Trophoblast cell (in vitro differentiated cells and primary cell): Measurements from ENCODE around the gene HDAC7.

Experiments
- DNase-seq, 2 donors: peaks; one replicate each; pipeline ENCODE4 v3.0.0-alpha.2; 2016
- H2AFZ ChIP-seq: 2 replicates; pipeline ENCODE4 v1.6.1; 2013; ENCODE audit warnings: low read length, moderate library complexity, mild to moderate bottlenecking; ENCODE audit not compliant: insufficient read depth, poor library complexity
- H2AK5ac ChIP-seq: 2 replicates; pipeline ENCODE4 v1.6.1; 2013; ENCODE audit warnings: mild to moderate bottlenecking, low read length
- H2BK120ac ChIP-seq: 2 replicates; pipeline ENCODE4 v1.6.1; 2013; ENCODE audit warnings: low read length, mild to moderate bottlenecking, moderate library complexity; ENCODE audit not compliant: insufficient read depth, poor library complexity
- H2BK12ac ChIP-seq: 2 replicates; pipeline ENCODE4 v1.6.1; 2013; ENCODE audit warnings: mild to moderate bottlenecking, low read length, moderate library complexity
- H2BK5ac ChIP-seq: 2 replicates; pipeline ENCODE4 v1.6.1; 2013; ENCODE audit warnings: low read length, low read depth, moderate library complexity, mild to moderate bottlenecking; ENCODE audit not compliant: poor library complexity
- H3K14ac ChIP-seq: 2 replicates; pipeline ENCODE4 v1.6.1; 2013; ENCODE audit warnings: mild to moderate bottlenecking, low read length
- H3K18ac ChIP-seq: 2 replicates; pipeline ENCODE4 v1.6.1; 2013; ENCODE audit warnings: mild to moderate bottlenecking, low read length
- H3K23ac ChIP-seq: 2 replicates; pipeline ENCODE4 v1.6.1; 2013; ENCODE audit warnings: low read length
- H3K27ac ChIP-seq: 2 replicates; pipeline ENCODE4 v1.5.1; 2013; ENCODE audit warnings: low read depth, mild to moderate bottlenecking, inconsistent platforms, low read length, moderate library complexity
- H3K27me3 ChIP-seq: 2 replicates; pipeline ENCODE4 v1.6.1; 2013; ENCODE audit warnings: inconsistent platforms, mild to moderate bottlenecking, low read length, moderate library complexity; ENCODE audit not compliant: insufficient read depth
- H3K36me3 ChIP-seq, 2 experiments: 1 replicate in 1 of 2; 2 replicates in 1 of 2; pipeline ENCODE4 v1.6.1; 2013; ENCODE audit warnings: low read length in 2 of 2, mild to moderate bottlenecking in 2 of 2, moderate library complexity in 1 of 2; ENCODE audit not compliant: insufficient read depth in 2 of 2, control insufficient read depth in 1 of 2
- H3K4ac ChIP-seq: 2 replicates; pipeline ENCODE4 v1.6.1; 2013; ENCODE audit warnings: low read depth, mild to moderate bottlenecking, low read length, moderate library complexity
- H3K4me1 ChIP-seq, 2 experiments: 1 replicate in 1 of 2; 2 replicates in 1 of 2; pipeline ENCODE4 v1.6.1; 2013; ENCODE audit warnings: low read length in 2 of 2, mild to moderate bottlenecking in 2 of 2, moderate library complexity in 1 of 2; ENCODE audit not compliant: insufficient read depth in 2 of 2, control insufficient read depth in 1 of 2
- H3K4me2 ChIP-seq: 2 replicates; pipeline ENCODE4 v1.6.1; 2013; ENCODE audit warnings: inconsistent platforms, mild to moderate bottlenecking, low read length, moderate library complexity
- H3K4me3 ChIP-seq: 2 replicates; pipeline ENCODE4 v1.5.1; 2013; ENCODE audit warnings: mild to moderate bottlenecking, low read depth, low read length, inconsistent platforms
- H3K79me1 ChIP-seq: one replicate; pipeline ENCODE4 v1.6.1; 2013; ENCODE audit warnings: low read length
- H3K79me2 ChIP-seq: 2 replicates; pipeline ENCODE4 v1.6.1; 2013; ENCODE audit warnings: low read length, mild to moderate bottlenecking; ENCODE audit not compliant: control insufficient read depth, insufficient read depth, poor library complexity
- H3K9ac ChIP-seq: 2 replicates; pipeline ENCODE4 v1.6.1; 2013; ENCODE audit warnings: mild to moderate bottlenecking, low read length
- H3K9me3 ChIP-seq: 2 replicates; pipeline ENCODE4 v1.6.1; 2013; ENCODE audit warnings: low read depth, mild to moderate bottlenecking, control low read depth, inconsistent platforms, low read length; ENCODE audit not compliant: insufficient read depth
- H4K12ac ChIP-seq: 2 replicates; pipeline ENCODE4 v1.6.1; 2013; ENCODE audit warnings: low read depth, mild to moderate bottlenecking, low read length, moderate library complexity
- H4K8ac ChIP-seq: 2 replicates; pipeline ENCODE4 v1.6.1; 2013; ENCODE audit warnings: low read depth, mild to moderate bottlenecking, low read length, moderate library complexity
- H4K91ac ChIP-seq: one replicate; pipeline ENCODE4 v1.6.1; 2013; ENCODE audit warnings: low read depth, mild to moderate bottlenecking, low read length, moderate library complexity
- WGBS: extraction: QIAGEN DNeasy Blood & Tissue Kit; methylation state at CpG from one replicate; pipeline ENCODE4 v1.1.7; 2013; ENCODE audit warnings: missing lambda C conversion rate; ENCODE audit not compliant: insufficient read length, insufficient coverage; ENCODE audit errors: extremely low coverage; 5-methylcytosine and 5-hydroxymethylcytosine counted together

HDAC7 gene

DNA sequence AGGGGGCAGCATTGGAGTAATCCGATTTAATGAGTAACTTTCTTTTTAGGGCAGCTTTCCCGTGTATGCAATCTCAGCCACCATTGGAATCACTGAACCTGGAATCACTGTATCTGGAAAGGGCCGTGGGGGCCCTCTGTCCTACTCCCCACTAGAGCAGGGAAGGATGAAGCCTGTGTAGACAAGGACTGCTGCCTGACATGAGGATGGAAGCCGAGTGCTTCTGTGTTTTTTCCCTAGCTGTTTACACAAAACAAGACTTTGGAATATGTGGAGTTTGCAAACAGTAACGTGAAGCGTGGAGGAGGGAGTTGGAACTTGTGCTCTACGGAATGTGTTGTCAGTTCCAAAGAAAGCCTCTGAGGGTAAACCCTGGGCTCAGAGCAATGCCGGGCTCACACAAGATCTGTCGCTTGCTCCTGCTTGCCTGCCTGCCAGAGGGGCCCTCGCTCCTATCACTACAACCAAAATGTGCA is 32.4 kb upstream of the HDAC7 start:
- H3K79me2 ChIP-seq: no peaks in the 10 kb centered on the region
- no peak overlapping the region for H2BK120ac ChIP-seq
- no peak overlapping the region for H3K18ac ChIP-seq
- no peak overlapping the region for H3K4me3 ChIP-seq
- no peak overlapping the region for H3K14ac ChIP-seq
- H3K27ac ChIP-seq: no peak overlapping the region
- no peak overlapping the region for H3K9ac ChIP-seq
- peaks cover 0 to 3% of the 10 kb centered on the region in 2 experiments for H3K4me1 ChIP-seq
- H2BK12ac ChIP-seq: no peak overlapping the region
- H3K4me2 ChIP-seq: no peak overlapping the region
- H3K4ac ChIP-seq: no peak overlapping the region
- no peak overlapping the region for H2AFZ ChIP-seq
- no peak overlapping the region for H4K8ac ChIP-seq
- H3K9me3 ChIP-seq: peaks cover 2% of the 10 kb centered on the region
- H3K79me1 ChIP-seq: no peaks in the 10 kb centered on the region
- DNase-seq: no peak
- H3K27me3 ChIP-seq: no peaks in the 10 kb centered on the region
- no peak overlapping the region for H4K12ac ChIP-seq
- H3K36me3 ChIP-seq: no peaks in the 10 kb centered on the region
- no peak overlapping the region for H4K91ac ChIP-seq
- no peak overlapping the region for H2BK5ac ChIP-seq
- H2AK5ac ChIP-seq: no peak overlapping the region
- no CpG with 5 or more reads among the region's 10 CpGs for WGBS
- H3K23ac ChIP-seq: no peak overlapping the region

DNA sequence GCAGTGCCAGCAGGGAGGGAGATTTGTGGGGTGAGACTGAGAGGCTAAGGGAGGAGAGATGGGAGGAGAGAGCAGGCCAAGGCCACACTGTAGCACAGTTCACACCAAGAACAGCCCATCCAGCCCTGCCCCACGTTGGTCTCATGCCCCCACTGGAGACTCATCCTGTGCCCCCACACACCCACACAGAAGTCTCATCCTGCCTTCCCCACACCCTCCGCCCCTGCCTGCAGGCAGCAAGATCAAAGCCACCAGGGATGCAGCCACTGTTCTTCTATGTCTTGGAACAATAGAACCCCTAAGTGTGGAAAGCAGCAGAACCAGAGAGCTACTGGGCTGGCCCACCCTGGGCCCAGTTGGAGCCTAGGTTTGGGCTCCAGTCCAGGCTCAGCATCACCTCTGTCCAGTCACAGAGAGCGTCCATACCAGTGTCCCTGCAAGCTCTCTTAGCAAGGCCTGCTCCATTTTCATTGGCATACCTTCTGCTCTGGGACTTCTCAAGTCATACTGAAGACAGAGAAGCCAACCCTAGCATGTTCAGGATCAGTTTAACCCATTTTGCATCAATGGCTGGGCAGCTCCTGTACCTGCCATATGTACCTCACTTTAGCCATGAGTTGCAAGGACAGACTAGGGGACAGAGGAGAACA is 31.7 kb upstream of the HDAC7 start:
- Histone ChIP-seq H3K18ac (no peak overlapping the region), H2AFZ (no peak overlapping the region), H3K4me3 (no peak overlapping the region), H3K4me1 (peaks cover 0 to 3% of the 10 kb centered on the region in 2 experiments), H3K9ac (no peak overlapping the region), H2BK120ac (no peak overlapping the region), H3K9me3 (peaks cover 2% of the 10 kb centered on the region), H3K23ac (no peak overlapping the region), H3K4me2 (no peak overlapping the region), H3K79me1 (no peaks in the 10 kb centered on the region), H2AK5ac (no peak overlapping the region), H2BK5ac (no peak overlapping the region), H3K4ac (no peak overlapping the region), H3K14ac (no peak overlapping the region), H3K79me2 (no peaks in the 10 kb centered on the region), H2BK12ac (no peak overlapping the region), H3K36me3 (no peaks in the 10 kb centered on the region), H4K91ac (no peak overlapping the region), H4K8ac (no peak overlapping the region), H3K27ac (no peak overlapping the region), H4K12ac (no peak overlapping the region), H3K27me3 (no peaks in the 10 kb centered on the region)
- DNase-seq: no peak
- WGBS: no CpG with 5 or more reads among the region's 3 CpGs

DNA sequence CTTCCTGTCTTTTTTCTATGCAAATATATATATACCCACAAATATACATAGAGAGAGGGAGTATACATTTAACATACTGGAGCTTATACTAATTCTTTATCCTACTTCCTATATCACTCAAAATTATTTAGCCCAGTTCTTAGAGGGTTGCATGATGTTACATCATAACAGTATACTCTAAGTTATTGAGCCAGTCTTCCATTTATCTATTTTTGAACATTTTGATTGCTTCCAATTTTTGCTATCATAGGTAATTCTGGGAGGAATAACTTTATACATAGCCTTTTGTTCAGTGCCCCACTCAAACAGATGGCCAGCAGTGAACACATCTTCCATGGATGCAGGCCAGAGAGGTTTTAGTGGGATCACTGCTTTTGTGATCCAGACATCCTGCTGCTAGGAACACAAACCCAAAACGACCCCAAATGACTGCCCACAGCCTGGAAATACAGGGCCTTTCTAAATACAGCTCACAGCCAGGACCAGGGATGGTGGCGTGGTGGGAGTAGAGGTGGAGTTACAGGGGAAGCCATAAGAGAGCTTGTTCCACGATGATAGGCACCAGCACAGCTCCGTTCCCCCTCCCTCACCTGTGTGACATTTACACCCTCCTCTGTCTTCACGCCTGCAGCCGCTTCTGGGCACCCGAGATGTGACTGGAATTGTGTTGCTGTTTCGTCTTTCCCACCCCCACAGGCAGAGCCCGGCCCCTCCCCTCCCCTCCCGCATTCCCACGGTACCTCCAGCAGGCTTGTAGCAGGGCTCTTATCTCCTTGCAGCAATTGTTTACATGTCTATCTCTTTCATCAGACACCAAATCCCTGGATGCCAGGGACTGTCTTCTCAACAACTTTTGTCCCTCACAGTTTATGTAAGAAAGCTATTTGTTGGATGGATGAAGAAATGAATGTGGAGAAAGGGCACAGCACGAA is 30.7 kb upstream of the HDAC7 start:
- no CpG with 5 or more reads among the region's 12 CpGs for WGBS
- no peak overlapping the region for H3K4me2 ChIP-seq
- H3K79me1 ChIP-seq: no peaks in the 10 kb centered on the region
- no peaks in the 10 kb centered on the region for H3K36me3 ChIP-seq
- peaks cover 0 to 3% of the 10 kb centered on the region in 2 experiments for H3K4me1 ChIP-seq
- H4K12ac ChIP-seq: no peak overlapping the region
- H4K91ac ChIP-seq: no peak overlapping the region
- H2AFZ ChIP-seq: no peak overlapping the region
- DNase-seq: peak; percentile 61 to 82
- no peak overlapping the region for H4K8ac ChIP-seq
- no peaks in the 10 kb centered on the region for H3K79me2 ChIP-seq
- no peaks in the 10 kb centered on the region for H3K27me3 ChIP-seq
- H3K9me3 ChIP-seq: peaks cover 2% of the 10 kb centered on the region
- H3K4ac ChIP-seq: no peak overlapping the region
- H3K4me3 ChIP-seq: no peak overlapping the region
- H3K14ac ChIP-seq: no peak overlapping the region
- no peak overlapping the region for H3K18ac ChIP-seq
- H2AK5ac ChIP-seq: no peak overlapping the region
- no peak overlapping the region for H3K9ac ChIP-seq
- H3K23ac ChIP-seq: no peak overlapping the region
- H2BK120ac ChIP-seq: no peak overlapping the region
- no peak overlapping the region for H2BK12ac ChIP-seq
- H2BK5ac ChIP-seq: no peak overlapping the region
- H3K27ac ChIP-seq: no peak overlapping the region

DNA sequence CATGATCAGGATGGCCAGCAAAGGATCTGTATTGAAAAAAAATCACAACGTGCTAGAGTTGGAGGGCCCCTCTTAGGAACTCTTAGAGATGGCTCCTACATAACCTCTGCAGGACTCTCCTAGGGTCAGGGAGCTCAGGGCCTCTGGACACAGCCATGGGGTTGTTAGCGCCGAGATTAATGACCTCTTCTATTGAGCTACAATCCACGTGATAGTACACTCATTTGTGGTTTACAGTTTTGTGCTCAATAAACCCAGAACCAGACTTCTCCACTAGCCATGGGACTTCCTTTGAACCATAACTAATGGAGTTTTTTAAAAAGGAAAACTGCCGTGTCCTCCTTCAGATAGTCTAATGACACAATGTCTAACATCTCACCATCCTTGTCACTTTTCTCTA is 29.6 kb upstream of the HDAC7 start:
- H3K79me1 ChIP-seq: no peaks in the 10 kb centered on the region
- H3K14ac ChIP-seq: no peak overlapping the region
- peaks cover 2% of the 10 kb centered on the region for H3K9me3 ChIP-seq
- no peak overlapping the region for H3K18ac ChIP-seq
- H2BK5ac ChIP-seq: no peak overlapping the region
- H3K9ac ChIP-seq: no peak overlapping the region
- no peak overlapping the region for H4K91ac ChIP-seq
- H2BK12ac ChIP-seq: no peak overlapping the region
- no peak overlapping the region for H3K27ac ChIP-seq
- H2AFZ ChIP-seq: no peak overlapping the region
- WGBS: no CpG with 5 or more reads among the region's 5 CpGs
- H2BK120ac ChIP-seq: no peak overlapping the region
- no peak overlapping the region for H3K4ac ChIP-seq
- H3K79me2 ChIP-seq: no peaks in the 10 kb centered on the region
- no peak overlapping the region for H3K23ac ChIP-seq
- no peak overlapping the region for H3K4me3 ChIP-seq
- no peak overlapping the region for H2AK5ac ChIP-seq
- H3K36me3 ChIP-seq: no peaks in the 10 kb centered on the region
- H4K12ac ChIP-seq: no peak overlapping the region
- H4K8ac ChIP-seq: no peak overlapping the region
- no peak for DNase-seq
- no peaks in the 10 kb centered on the region for H3K27me3 ChIP-seq
- no peak overlapping the region for H3K4me2 ChIP-seq
- peaks cover 0 to 3% of the 10 kb centered on the region in 2 experiments for H3K4me1 ChIP-seq
